Parathyroid adenoma (tissue), 2 donors: Measurements from ENCODE around the gene ACTR10.

ENCODE experiments used
- H2AFZ ChIP-seq: fragments of 300-600 bp; sonication (generic); one replicate; pipeline ENCODE4 v1.7.0; 2017; ENCODE audit warnings: antibody characterized with exemption, mild to moderate bottlenecking
- H3K27ac ChIP-seq: fragments of 300-600 bp; sonication (generic); one replicate; pipeline ENCODE4 v1.7.0; 2017
- H3K27me3 ChIP-seq: fragments of 300-600 bp; sonication (generic); one replicate; pipeline ENCODE4 v1.7.0; 2017; ENCODE audit warnings: low read length; ENCODE audit not compliant: control insufficient read depth, insufficient read depth
- H3K36me3 ChIP-seq: fragments of 300-600 bp; sonication (generic); one replicate; pipeline ENCODE4 v1.7.0; 2017; ENCODE audit warnings: low read length; ENCODE audit not compliant: control insufficient read depth, insufficient read depth
- H3K4me1 ChIP-seq: fragments of 300-600 bp; sonication (generic); one replicate; pipeline ENCODE4 v1.7.0; 2017; ENCODE audit warnings: control low read depth
- H3K4me2 ChIP-seq: fragments of 300-600 bp; sonication (generic); one replicate; pipeline ENCODE4 v1.7.0; 2017; ENCODE audit warnings: low read length
- H3K4me3 ChIP-seq: fragments of 300-600 bp; sonication (generic); one replicate; pipeline ENCODE4 v1.7.0; 2017; ENCODE audit warnings: low read depth, low read length
- H3K79me2 ChIP-seq: fragments of 300-600 bp; sonication (generic); one replicate; pipeline ENCODE4 v1.7.0; 2017; ENCODE audit warnings: control low read depth
- H3K9ac ChIP-seq: fragments of 300-600 bp; sonication (generic); one replicate; pipeline ENCODE4 v1.7.0; 2017; ENCODE audit warnings: mild to moderate bottlenecking
- H3K9me3 ChIP-seq: fragments of 300-600 bp; sonication (generic); one replicate; pipeline ENCODE4 v1.7.0; 2017; ENCODE audit warnings: low read length; ENCODE audit not compliant: control insufficient read depth
- CTCF ChIP-seq: fragments of 300-600 bp; sonication (generic); IDR thresholded peaks from one replicate; pipeline ENCODE4 v1.7.0; 2017; ENCODE audit warnings: antibody characterized with exemption, mild to moderate bottlenecking
- donor health status: primary hyperparathyroidism.

ACTR10 gene

GRCh38 chr14:58193542-58193941 is 6.4 kb upstream of the ACTR10 start:
- no peaks in the 10 kb centered on the region for H3K27me3 ChIP-seq
- H3K4me1 ChIP-seq, result no peaks in the 10 kb centered on the region
- TF ChIP-seq CTCF, result no peak
- H3K79me2 ChIP-seq, result no peaks in the 10 kb centered on the region
- H3K4me3 ChIP-seq, result no peak overlapping the region
- no peak overlapping the region for H3K9ac ChIP-seq
- H3K27ac ChIP-seq, result no peak overlapping the region
- H3K4me2 ChIP-seq, result no peak overlapping the region
- H2AFZ ChIP-seq, result no peak overlapping the region
- H3K9me3 ChIP-seq, result no peaks in the 10 kb centered on the region
- H3K36me3 ChIP-seq, result no peaks in the 10 kb centered on the region

DNA sequence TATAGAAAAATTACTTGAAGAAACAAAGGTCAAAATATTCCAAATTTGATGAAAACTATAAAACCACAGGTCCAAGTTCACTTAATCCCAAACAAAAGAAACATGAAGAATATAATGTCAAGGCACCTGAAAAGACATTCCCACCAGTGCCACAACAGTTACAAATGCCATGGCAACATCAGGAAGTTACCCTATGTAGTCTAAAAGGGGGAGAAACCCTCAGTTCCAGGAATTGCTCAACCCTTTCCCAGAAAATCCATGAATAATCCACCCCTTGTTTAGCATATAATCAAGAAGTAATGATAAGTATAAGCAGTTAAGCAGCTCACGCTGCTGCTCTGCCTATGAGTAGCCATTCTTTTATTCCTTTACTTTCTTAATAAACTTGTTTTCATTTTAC is 3.8 kb upstream of the ACTR10 start:
- peaks cover 3% of the 10 kb centered on the region for H3K4me1 ChIP-seq
- no peak overlapping the region for H3K27ac ChIP-seq
- no peak overlapping the region for H2AFZ ChIP-seq
- no peak for TF ChIP-seq CTCF
- H3K9ac ChIP-seq, result no peak overlapping the region
- H3K4me2 ChIP-seq, result no peak overlapping the region
- H3K79me2 ChIP-seq, result peaks cover 7% of the 10 kb centered on the region
- no peaks in the 10 kb centered on the region for H3K9me3 ChIP-seq
- H3K36me3 ChIP-seq, result no peaks in the 10 kb centered on the region
- H3K4me3 ChIP-seq, result no peak overlapping the region
- no peaks in the 10 kb centered on the region for H3K27me3 ChIP-seq

DNA sequence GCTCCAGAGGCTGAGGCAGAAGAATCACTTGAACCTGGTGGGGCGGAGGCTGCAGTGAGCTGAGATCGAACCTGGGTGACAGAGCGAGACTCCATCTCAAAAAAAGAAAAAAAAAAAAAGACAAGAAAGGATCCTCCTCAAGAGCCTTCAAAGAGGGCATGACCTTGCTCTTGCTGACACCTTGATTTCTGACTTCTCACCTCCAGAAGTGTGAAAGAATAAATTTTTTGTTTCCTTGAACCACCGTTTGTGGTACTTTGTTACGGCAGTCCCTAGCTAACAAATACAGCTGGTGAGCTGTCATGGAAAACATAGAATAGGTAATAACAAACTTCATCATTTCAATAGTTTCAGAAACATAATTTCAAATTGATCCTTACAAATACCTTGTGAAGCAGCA is 1.9 kb upstream of the ACTR10 start:
- H3K27me3 ChIP-seq, result no peaks in the 10 kb centered on the region
- H3K4me3 ChIP-seq, result no peak overlapping the region
- H3K9ac ChIP-seq, result no peak overlapping the region
- H3K4me2 ChIP-seq, result no peak overlapping the region
- H3K36me3 ChIP-seq, result no peaks in the 10 kb centered on the region
- peaks cover 3% of the 10 kb centered on the region for H3K4me1 ChIP-seq
- no peak overlapping the region for H2AFZ ChIP-seq
- no peak overlapping the region for H3K27ac ChIP-seq
- peaks cover 10% of the 10 kb centered on the region for H3K79me2 ChIP-seq
- TF ChIP-seq CTCF, result no peak
- H3K9me3 ChIP-seq, result no peaks in the 10 kb centered on the region

DNA sequence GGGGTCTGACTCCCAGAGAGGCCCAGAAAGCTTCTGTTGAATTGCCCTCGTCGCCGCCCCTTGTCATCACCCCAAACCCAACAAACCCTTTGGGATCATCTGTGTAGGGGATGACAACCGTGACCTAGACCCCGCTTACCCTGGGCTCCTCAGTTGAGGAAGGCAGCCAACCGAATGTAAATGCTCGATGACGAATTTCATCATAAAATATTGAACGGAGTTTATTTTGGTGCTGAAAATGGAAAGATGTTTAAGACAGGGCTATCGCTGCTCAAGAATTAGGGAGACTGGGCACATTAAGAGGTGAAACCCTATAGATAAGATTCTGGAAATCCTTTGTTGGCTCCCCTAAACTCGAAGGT is 512 bp downstream of the ACTR10 start:
- Histone ChIP-seq H3K4me3 (peak overlapping the region; percentile 93), H3K27me3 (no peaks in the 10 kb centered on the region), H3K9me3 (no peaks in the 10 kb centered on the region), H3K4me1 (peaks cover 3% of the 10 kb centered on the region), H3K36me3 (no peaks in the 10 kb centered on the region), H3K27ac (peak overlapping the region; percentile 89), H3K4me2 (peak overlapping the region; percentile 93), H3K9ac (peak overlapping the region; percentile 31), H2AFZ (peak overlapping the region; percentile 83), H3K79me2 (peaks cover 10% of the 10 kb centered on the region)
- no peak for TF ChIP-seq CTCF

- peak overlapping the region; percentile 93 for H3K4me3 ChIP-seq
- peaks cover 10% of the 10 kb centered on the region for H3K79me2 ChIP-seq
- TF ChIP-seq CTCF, result no peak
- peak overlapping the region; percentile 31 for H3K9ac ChIP-seq
- H3K4me1 ChIP-seq, result peaks cover 3% of the 10 kb centered on the region
- peak overlapping the region; percentile 89 for H3K27ac ChIP-seq
- peak overlapping the region; percentile 93 for H3K4me2 ChIP-seq
- no peaks in the 10 kb centered on the region for H3K27me3 ChIP-seq
- H3K9me3 ChIP-seq, result no peaks in the 10 kb centered on the region
- H3K36me3 ChIP-seq, result no peaks in the 10 kb centered on the region
- peak overlapping the region; percentile 83 for H2AFZ ChIP-seq
Observed at GRCh38 chr14:58200846-58201245, 897 bp downstream of the ACTR10 start.
